ENCODE data around the gene TRIP6. TPM values are rescaled to one million over a fixed set of nuclear protein-coding genes. Genes with fewer than 3 reads are reported as not detected.
"Not testable (repeated sequence)": the region's sequence is repeated elsewhere in the genome, so short reads cannot be mapped to it uniquely, and the experiment has no call there.

The TRIP6 gene
- polyA plus RNA-seq, 4 donors = 66.1 to 91.5 (median 70.6) TPM

DNA sequence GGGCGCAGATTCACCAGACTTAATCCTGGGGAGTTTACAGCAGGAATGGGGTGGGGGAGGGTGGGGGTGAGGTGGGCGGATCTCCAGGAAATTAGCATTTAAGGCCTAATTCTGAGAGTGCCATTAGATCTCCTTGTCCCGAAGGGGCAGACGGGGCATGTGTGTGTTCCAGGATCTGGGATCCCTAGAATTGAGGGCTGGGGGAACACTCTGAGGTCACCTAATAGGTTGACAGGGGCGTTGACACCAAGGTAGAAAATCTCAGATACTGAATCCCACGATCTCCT is 30.4 kb upstream of the TRIP6 start:
- no peak for DNase-seq (ENCODE audit: low read depth in 4 of 4, low spot score in 3 of 4)

DNA sequence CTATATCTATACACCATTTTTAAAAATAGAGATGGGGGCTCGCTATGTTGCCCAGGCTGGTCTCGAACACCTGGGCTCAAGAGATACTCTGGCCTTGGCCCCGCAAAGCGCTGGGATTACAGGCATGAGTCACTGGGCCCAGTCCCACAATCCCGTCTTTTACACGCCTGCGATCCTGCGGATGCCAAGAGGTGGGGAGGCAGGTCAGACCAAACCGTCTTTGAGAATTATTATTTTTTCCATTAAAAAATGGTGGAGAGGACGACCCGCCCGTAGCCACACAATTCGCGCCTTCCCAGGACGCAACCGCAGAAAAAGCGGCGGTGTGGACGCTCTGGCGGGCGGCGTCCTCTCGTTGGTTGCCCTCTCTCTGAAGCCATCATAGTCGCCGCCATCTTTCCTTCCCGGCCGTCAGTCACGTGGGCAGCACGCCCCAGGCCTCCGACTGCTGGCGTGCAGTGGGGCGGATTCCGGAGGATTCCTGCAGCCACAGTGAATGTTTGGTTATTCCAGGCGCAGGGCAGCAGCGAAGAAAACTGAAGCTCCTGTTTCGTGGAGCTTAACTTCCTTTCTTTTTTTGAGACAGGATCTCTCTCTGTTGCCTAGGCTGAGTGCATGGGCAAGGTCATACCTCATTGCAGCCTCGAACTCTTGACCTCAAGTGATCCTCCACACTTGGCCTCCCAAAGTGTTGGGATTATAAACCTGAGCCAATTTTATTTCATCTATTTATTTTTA is 29.9 kb upstream of the TRIP6 start:
- DNase-seq (ENCODE audit: low read depth in 4 of 4, low spot score in 3 of 4) = peak in 3 of 4 donors; percentile 82 to 84 (median 83)

DNA sequence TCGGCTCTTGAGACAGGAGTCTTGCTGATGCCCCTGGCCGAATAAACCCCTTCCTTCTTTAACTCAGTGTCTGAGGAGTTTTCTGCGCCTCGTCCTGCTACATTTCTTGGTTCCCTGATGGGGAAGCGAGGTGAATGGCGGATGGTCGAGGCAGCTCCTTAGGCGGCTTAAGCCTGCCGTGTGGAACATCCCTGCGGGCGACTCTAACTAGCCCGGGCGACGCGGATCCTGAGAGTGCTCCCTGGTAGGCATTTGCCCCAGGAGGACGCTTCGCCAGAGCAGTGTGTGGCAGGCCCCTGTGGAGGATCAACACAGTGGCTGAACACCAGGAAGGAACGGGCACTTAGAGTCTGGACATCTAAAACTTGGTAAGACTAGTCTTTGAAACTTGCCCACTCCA is 27.8 kb upstream of the TRIP6 start:
- DNase-seq (ENCODE audit: low read depth in 4 of 4, low spot score in 3 of 4) = no peak

DNA sequence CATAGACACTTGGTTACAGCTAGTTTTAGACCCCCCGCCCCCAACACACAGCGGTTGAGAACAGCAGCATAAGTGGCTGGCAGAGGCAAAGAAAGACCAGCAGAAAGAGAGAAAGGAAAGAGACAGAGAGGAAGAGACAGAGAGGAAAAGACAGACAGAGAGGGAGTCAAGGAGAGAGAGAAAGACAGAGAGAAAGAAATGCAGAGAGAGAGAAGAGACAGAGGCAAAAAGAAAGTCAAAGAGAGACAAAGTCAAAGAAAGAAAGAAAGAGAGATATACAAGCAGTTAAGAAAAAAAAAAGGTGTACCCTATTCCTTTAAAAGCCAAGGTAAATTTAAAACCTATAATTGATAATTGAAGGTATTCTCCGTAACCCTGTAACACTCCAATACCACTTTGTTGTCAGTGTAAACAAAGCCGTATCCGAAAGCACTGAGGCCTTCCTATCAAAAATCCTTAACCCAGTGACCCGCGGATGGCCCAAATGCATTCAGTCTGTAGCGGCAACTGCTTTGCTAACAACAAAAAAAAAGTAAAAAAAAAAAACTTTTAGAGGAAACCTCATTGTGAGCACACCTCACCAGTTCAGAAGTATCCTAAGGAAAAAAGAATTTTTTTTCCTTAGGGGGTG is 26.6 kb upstream of the TRIP6 start:
- DNase-seq (ENCODE audit: low read depth in 4 of 4, low spot score in 3 of 4) = no peak

DNA sequence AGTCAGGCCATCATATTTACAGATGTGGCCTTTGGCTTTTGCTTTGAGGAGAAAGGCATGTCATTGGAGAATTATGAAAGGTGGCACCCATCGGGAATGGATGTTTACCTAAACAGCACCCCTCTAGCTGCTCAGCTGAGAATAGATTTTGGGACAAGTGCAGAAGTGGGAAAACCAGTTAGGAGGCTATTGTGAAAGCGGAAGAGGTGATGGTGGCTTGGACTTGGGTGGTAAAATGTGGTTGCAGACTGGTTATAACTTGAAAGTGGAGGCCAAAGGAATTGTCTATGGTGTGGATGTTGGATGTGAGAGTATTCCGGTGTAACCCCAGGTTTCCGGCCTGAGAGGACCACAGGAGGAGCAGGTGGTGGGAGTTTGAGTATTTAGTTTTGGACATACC is 19.8 kb upstream of the TRIP6 start:
- DNase-seq (ENCODE audit: low read depth in 4 of 4, low spot score in 3 of 4) = no peak

DNA sequence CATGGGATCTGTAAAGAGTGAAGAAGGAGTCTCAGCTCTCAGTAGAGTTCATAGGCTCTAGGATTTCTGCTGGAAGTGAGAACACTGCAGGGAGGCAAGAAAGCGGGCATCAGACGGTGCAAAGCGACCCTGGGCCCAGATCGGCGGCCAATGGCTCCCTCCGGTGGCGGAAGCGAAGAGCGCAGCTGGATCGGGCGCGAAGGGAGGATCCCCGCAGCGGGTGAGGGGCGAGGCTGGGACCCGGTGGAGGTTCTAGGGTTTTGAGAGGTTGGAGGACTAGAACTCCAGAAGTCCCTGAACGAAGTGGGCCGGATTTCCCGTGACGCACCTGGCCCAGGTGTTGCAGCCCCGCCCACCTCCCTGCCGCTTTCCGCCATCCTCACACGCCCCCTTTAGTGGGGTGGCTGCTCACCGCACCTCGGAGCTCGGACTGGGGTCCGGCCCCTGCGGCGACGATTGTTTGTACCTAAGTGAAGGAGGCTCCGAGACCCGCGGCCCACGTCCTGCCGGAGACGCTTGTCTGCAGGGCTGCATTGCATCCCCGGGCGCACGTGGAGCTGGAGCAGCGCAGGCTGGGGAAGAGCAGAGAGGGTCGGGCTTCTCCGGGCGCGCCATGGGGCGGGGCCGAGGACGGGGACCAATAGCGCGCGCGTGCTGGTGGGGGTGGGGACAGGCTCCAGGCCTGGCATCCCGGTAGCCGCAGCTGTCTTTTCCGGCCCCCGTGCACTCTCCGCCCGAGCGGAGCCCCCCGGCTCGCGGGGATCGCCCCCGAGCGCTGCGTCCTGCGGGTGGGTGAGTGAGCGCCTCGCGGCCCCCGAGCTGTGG is 14.9 kb upstream of the TRIP6 start, which contains the start of gene SLC12A9:
Gene SLC12A9, plus strand, starts transcription at position 666 of the 825 bp plus-strand sequence. CDS start 1,485 bp downstream, outside the sequence.
- peak in 1 of 4 donors; percentile 77 for DNase-seq (ENCODE audit: low read depth in 4 of 4, low spot score in 3 of 4)

DNA sequence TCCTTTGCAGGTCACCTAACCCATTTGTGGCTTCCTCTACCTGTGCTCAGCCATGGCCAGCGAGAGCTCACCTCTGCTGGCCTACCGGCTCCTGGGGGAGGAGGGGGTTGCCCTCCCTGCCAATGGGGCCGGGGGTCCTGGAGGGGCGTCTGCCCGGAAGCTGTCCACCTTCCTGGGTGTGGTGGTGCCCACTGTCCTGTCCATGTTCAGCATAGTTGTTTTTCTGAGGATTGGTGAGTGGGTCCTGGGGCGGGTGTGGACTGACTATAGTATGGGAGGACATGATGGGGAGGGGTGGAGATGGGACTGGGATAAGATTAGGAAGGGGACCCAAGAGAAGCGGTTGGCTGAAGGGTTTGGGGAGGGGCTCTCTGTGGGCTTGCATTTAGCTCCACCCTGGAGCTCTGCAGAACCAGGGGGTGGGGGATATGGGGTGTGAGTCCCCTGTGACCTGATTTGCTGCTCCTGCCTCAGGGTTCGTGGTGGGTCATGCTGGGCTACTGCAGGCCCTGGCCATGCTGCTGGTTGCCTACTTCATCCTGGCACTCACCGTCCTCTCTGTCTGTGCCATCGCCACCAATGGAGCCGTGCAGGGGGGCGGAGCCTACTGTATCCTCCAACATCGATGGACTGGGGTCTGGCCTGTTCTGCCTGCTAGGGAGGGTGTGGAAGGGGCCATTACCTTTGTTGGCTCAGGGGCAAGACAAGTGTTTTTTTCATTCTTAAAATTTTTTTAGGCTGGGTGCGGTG is 12.9 kb upstream of the TRIP6 start:
- DNase-seq (ENCODE audit: low read depth in 4 of 4, low spot score in 3 of 4) = no peak

DNA sequence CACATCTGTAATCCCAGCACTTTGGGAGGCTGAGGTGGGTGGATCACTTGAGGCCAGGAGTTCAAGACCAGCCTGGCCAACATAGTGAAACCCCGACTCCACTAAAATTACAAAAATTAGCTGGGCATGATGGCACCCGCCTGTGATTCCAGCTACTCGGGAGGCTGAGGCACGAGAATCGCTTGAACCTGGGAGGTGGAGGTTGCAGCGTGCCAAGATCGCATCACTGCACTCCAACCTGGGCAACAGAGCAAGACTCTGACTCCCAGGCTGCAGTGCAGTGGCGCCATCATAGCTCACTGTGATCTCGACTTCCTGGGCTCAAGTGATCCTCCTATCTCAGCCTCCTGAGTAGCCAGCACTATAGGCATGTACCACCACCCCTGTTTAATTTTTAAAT is 12.3 kb upstream of the TRIP6 start:
- not testable (repeated sequence) for DNase-seq (ENCODE audit: low read depth in 4 of 4, low spot score in 3 of 4)

DNA sequence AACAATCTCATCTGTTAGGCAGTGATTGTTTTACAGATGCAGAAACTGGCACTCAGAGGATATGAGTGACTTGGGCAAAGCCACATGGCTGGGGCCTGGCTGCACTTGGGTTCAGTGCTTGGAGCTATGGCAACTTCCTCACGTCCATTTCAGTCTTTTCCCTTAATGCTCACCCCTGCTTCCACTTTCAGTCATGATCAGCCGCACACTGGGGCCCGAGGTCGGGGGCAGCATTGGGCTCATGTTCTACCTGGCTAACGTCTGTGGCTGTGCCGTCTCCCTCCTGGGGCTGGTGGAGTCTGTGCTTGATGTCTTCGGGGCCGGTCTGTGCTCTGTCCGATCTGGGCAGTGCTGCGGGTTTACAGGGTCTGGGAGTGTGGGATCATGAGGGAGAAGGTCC is 11.7 kb upstream of the TRIP6 start:
- DNase-seq (ENCODE audit: low read depth in 4 of 4, low spot score in 3 of 4) = no peak

DNA sequence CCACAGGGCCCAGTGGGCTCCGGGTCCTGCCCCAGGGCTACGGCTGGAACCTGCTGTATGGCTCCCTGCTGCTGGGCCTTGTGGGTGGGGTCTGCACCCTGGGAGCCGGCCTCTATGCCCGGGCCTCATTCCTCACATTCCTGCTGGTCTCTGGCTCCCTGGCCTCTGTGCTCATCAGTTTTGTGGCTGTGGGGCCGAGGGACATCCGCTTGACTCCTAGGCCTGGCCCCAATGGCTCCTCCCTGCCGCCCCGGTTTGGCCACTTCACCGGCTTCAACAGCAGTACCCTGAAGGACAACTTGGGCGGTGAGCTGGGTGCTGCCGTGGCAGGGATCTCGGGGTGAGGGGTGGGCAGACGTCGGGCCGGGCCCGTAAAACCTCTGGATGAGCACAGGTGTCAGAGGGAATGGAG is 10.3 kb upstream of the TRIP6 start:
- DNase-seq (ENCODE audit: low read depth in 4 of 4, low spot score in 3 of 4) = no peak

DNA sequence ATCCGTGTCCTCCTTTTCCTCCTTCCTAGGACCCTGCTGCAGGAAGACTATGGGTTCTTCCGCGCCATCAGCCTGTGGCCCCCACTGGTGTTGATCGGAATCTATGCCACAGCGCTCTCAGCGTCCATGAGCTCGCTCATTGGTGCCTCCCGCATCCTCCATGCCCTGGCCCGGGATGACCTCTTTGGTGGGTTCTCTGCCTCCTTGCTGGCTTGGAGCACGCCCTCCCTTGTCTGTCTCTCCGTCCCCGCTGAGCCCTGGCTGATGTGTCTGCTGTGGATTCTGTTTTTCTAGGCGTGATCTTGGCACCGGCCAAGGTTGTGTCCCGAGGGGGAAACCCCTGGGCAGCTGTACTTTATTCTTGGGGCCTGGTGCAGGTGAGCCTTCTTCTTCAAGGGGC is 7.3 kb upstream of the TRIP6 start:
- no peak for DNase-seq (ENCODE audit: low read depth in 4 of 4, low spot score in 3 of 4)

DNA sequence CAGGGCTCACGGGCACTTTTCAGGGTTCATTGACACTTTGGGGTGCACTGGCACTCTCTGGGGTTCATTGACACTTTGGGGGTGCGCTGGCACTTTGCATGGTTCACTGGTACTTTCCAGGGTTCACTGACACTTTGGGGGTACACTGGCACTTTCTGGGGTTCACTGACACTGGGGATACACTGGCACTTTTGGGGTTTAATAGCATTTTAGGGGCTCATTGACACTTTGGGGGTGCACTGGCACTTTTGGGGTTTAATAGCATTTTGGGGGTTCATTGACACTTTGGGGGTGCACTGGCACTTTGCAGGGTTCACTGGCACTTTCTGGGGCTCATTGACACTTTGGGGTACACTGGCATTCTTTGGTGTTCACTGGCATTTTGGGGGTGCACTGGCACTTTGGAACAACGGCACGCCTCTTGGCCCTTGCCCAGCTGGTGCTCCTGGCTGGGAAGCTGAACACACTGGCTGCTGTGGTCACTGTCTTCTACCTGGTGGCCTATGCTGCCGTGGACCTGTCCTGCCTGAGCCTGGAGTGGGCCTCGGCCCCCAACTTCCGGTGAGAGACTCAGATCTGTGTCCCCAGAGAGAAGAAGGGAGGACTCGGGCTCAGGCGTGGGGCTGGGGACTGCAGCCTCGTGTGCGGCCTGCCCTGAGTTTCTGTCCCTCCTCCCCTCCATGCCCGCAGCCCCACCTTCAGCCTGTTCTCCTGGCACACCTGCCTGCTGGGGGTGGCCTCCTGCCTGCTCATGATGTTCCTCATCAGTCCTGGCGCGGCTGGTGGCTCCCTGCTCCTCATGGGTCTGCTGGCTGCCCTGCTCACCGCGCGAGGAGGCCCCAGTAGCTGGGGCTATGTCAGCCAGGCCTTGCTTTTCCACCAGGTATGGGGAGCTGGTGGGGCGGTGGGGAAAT is 6.2 kb upstream of the TRIP6 start:
- DNase-seq (ENCODE audit: low read depth in 4 of 4, low spot score in 3 of 4) = no peak

DNA sequence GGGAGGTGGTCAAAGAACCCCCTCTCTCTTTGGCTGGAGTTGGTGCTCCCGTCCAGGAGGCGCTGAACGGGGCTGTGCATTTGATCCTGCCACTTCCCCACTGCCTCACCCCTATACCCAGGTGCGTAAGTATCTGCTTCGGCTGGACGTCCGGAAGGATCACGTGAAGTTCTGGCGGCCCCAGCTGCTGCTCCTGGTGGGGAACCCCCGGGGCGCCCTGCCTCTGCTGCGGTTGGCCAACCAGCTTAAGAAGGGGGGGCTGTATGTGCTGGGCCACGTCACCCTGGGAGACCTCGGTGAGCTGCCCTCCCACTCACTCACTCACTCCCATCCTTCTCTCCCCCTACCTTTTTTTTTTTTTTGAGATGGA is 5.6 kb upstream of the TRIP6 start:
- no peak for DNase-seq (ENCODE audit: low read depth in 4 of 4, low spot score in 3 of 4)

DNA sequence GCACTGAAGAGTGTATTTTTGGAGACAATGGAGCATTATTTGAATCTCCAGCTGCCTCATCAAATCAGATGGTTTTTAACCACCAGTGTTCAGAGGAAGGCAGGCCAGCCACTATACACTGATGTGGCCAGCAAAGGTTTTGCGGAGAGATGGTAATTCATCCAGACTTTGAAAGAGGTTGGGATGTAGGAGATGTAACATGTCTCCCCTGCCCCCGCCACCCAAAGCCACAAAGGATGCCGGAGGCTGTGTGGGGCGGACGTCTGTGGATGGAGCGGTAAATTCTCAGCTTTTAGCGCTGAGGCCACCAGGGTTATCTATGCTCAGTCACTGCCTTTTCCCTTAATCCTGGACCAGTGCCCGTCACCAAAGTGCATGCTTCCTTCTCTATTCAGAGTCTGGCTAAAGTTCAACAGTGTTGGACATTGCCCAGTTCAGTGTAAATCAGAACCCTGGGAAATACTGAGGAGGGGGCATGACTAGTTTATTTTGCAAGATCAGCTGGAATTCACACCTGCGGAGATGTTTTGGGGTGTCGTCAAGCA is 3.7 kb upstream of the TRIP6 start:
- DNase-seq (ENCODE audit: low read depth in 4 of 4, low spot score in 3 of 4) = no peak

DNA sequence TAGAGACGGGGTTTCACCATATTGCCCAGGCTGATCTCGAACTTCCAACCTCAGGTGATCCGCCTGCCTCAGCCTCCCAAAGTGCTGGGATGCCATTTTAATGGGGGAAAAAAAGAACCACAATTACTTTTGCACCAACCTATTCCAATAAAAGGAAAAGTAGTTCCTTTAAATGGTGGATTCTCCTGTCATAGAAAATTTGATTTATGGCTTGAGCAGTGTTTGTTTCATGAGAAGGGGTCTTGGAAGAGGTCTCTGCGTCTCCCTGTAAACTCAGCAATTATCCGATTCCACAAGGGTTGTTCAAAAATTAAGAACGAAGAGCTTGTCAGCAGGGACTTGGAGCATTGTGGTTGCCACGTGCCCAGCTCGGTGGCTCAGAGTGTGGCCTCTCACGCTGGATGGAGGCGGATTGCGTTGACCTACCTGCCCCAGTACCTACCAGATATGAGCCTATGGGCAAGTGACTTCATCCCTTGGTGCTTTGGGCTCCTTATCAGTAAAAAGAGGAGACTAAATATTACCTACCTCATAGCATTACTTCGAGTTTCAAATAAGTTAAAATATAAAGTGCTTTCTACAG is 2.8 kb upstream of the TRIP6 start:
- no peak for DNase-seq (ENCODE audit: low read depth in 4 of 4, low spot score in 3 of 4)

DNA sequence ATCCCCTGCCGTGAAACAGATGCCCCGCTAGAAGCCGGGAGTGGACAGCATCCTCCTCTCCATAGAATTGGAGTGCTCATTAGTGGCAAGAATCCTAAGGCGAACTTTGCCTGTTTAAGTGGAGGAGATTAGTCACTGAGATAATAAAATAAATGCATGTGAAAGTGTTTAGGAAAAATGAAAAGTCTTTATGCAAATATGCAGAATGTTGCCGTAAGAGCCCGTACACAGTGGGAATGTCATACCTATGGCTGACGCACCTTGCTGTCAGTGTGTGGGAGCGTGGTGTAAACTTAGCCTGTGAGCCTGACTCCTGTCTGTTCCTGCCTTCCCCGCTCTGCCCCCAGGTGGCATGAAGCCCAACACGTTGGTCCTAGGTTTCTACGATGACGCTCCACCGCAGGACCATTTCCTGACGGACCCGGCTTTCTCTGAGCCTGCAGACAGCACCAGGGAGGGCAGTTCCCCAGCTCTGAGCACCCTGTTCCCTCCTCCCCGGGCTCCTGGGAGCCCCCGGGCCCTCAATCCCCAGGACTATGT is 1.7 kb upstream of the TRIP6 start:
- DNase-seq (ENCODE audit: low read depth in 4 of 4, low spot score in 3 of 4) = no peak

DNA sequence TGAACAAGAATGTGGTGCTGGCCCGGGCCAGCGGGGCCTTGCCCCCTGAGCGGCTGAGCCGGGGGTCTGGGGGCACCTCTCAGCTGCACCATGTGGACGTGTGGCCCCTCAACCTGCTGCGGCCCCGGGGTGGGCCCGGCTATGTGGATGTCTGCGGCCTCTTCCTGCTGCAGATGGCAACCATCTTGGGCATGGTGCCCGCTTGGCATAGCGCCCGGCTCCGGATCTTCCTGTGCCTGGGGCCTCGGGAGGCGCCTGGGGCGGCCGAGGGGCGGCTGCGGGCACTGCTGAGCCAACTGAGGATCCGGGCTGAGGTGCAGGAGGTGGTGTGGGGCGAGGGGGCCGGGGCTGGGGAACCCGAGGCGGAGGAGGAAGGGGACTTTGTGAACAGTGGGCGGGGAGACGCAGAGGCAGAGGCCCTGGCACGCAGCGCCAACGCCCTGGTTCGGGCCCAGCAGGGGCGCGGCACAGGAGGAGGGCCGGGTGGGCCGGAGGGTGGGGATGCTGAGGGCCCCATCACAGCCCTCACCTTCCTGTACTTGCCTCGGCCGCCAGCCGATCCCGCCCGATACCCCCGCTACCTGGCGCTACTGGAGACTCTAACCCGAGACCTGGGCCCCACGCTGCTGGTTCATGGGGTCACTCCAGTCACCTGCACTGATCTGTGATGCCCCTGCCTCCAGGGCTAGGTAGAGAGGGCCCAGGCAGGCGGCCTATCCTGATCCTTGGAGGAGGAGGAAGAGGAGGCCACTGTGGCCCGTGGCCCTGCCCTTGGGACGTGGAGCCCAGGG is 1.1 kb upstream of the TRIP6 start:
- DNase-seq (ENCODE audit: low read depth in 4 of 4, low spot score in 3 of 4) = no peak

DNA sequence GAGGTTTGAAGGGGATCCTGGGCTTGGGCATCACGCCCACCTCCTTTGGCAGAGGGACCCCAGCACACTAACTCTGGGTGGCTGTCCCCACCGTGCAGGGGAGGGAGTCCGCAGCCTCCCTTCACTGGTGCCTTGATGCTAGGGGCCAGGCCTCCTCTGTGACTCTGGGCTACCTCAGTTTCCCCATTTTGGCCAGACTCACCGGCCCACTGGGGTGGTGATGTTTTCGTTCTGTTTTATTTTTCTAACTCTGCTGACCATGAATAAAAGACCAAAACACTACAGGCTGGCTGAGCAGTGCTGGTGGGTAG is 503 bp upstream of the TRIP6 start:
- no peak for DNase-seq (ENCODE audit: low read depth in 4 of 4, low spot score in 3 of 4)

All from right renal pelvis (tissue), 4 donors.